ENCODE results near the gene ATXN7.

The ATXN7 gene

GRCh38 chr3:64008487-64009351 lies 145.1 kb downstream of the ATXN7 start:
- TF ChIP-seq, protein P1, sequence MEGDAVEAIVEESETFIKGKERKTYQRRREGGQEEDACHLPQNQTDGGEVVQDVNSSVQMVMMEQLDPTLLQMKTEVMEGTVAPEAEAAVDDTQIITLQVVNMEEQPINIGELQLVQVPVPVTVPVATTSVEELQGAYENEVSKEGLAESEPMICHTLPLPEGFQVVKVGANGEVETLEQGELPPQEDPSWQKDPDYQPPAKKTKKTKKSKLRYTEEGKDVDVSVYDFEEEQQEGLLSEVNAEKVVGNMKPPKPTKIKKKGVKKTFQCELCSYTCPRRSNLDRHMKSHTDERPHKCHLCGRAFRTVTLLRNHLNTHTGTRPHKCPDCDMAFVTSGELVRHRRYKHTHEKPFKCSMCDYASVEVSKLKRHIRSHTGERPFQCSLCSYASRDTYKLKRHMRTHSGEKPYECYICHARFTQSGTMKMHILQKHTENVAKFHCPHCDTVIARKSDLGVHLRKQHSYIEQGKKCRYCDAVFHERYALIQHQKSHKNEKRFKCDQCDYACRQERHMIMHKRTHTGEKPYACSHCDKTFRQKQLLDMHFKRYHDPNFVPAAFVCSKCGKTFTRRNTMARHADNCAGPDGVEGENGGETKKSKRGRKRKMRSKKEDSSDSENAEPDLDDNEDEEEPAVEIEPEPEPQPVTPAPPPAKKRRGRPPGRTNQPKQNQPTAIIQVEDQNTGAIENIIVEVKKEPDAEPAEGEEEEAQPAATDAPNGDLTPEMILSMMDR (IDR thresholded peaks at IDR 0.05; ENCODE audit: control insufficient read depth, extremely low read depth, insufficient read depth), result no peak
- no peak for DNase-seq (ENCODE audit: low read depth)
- no peak overlapping the region for H3K4me3 ChIP-seq (ENCODE audit: low read depth, low read length)

DNA sequence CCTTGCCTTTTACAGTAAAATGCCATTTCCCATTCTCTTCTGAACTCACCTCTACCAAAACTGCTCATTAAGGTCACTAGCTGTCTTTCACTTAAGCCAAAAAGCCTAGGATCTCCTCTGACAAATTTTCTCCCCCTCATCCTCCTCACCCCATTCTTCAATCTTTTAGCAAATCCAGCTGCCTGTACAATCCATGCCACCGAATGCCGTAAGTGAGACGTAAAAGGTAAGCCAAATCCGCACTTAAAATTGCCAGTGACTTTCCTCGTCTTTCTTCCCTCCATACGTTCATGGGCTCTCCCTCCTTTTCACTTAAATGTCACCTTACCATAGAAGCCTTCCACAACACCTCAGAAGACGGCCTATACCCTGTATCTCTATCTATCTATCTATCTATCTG lies 145.9 kb downstream of the ATXN7 start:
- TF ChIP-seq, protein P1 (IDR thresholded peaks at IDR 0.05; ENCODE audit: control insufficient read depth, extremely low read depth, insufficient read depth), result no peak
- DNase-seq (ENCODE audit: low read depth), result no peak
- H3K4me3 ChIP-seq (ENCODE audit: low read depth, low read length), result no peak overlapping the region

DNA sequence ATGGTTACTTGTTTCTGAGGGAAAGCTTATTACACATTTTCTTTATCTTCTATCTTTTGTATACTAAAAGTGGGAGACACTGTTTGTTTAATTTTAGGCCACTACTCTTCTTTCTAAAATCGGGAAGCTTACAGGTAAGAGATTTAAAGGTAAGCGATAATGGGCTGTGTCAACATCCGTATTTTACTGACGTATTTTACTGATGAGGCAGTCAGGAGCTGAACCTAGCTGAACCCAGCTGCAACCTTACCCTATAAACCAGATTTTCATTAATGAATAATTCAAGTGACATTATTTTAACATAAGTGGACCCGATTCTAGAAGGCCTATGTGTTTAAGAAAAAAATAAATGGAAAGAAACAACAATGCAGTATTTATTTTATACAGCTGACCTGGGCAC lies 146.5 kb downstream of the ATXN7 start:
- H3K4me3 ChIP-seq (ENCODE audit: low read depth, low read length), result no peak overlapping the region
- no peak for DNase-seq (ENCODE audit: low read depth)
- TF ChIP-seq, protein P1 (IDR thresholded peaks at IDR 0.05; ENCODE audit: control insufficient read depth, extremely low read depth, insufficient read depth), result no peak

DNA sequence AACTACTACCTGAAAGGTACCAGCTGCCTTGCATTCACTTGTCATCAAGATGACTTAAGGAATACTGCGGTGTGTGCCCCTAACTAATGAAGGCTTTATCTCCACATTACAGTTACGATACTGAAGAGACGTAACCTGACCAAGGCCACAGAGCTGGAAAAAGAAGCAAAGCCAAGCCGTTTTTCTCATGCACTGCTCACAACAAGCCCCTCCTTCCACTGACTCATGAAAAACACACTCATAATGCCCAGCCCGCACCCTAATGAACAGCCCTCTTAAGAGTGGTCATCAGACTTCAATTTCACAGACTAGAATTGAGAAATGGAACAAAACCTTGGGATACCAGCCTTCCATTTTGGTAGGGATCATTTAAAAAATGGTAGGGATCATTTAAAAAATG lies 148.0 kb downstream of the ATXN7 start:
- H3K4me3 ChIP-seq (ENCODE audit: low read depth, low read length), result no peak overlapping the region
- TF ChIP-seq, protein P1 (IDR thresholded peaks at IDR 0.05; ENCODE audit: control insufficient read depth, extremely low read depth, insufficient read depth), result no peak
- DNase-seq (ENCODE audit: low read depth), result no peak

GRCh38 chr3:64016941-64017620 lies 153.4 kb downstream of the ATXN7 start:
- no peak for DNase-seq (ENCODE audit: low read depth)
- H3K4me3 ChIP-seq (ENCODE audit: low read depth, low read length), result no peak overlapping the region
- TF ChIP-seq, protein P1 (IDR thresholded peaks at IDR 0.05; ENCODE audit: control insufficient read depth, extremely low read depth, insufficient read depth), result no peak

GRCh38 chr3:64019271-64019670 lies 155.6 kb downstream of the ATXN7 start:
- no peak overlapping the region for H3K4me3 ChIP-seq (ENCODE audit: low read depth, low read length)
- DNase-seq (ENCODE audit: low read depth), result no peak
- TF ChIP-seq, protein P1 (IDR thresholded peaks at IDR 0.05; ENCODE audit: control insufficient read depth, extremely low read depth, insufficient read depth), result no peak

Data from LNCaP clone FGC (cell line).